ENCODE measurements around the gene MC3R.
"Not testable (repeated sequence)": the region's sequence is repeated elsewhere in the genome, so short reads cannot be mapped to it uniquely, and the experiment has no call there.

MC3R gene
- long read RNA-seq, donor 1, result 0 reads
- long read RNA-seq, donor 2, result 0 reads
- long read RNA-seq, donor 3, result 0 reads
- long read RNA-seq, donor 4, result 0 reads
- long read RNA-seq, donor 5, result 0 reads
- long read RNA-seq, donor 6, result 0 reads
- long read RNA-seq, donor 7, result 0 reads
- long read RNA-seq, donor 8, result 0 reads

GRCh38 chr20:56247954-56248782 lies at the start of gene MC3R:
Gene MC3R, plus strand, starts transcription at chr20:56248732. Its CDS starts 112 bp downstream, at chr20:56248844.
- DNase-seq, result peak; percentile 19

- DNase-seq, result no peak
Observed at GRCh38 chr20:56200456-56200855, 48.1 kb upstream of the MC3R start.

- DNase-seq, result no peak
Observed at GRCh38 chr20:56202493-56203077, 45.9 kb upstream of the MC3R start.

GRCh38 chr20:56204206-56204605 lies 44.3 kb upstream of the MC3R start:
- no peak for DNase-seq

- no peak for DNase-seq
Observed at GRCh38 chr20:56205346-56205745, 43.2 kb upstream of the MC3R start.

GRCh38 chr20:56207656-56208055 lies 40.9 kb upstream of the MC3R start:
- no peak for DNase-seq

- DNase-seq, result no peak
Observed at GRCh38 chr20:56208121-56208520, 40.4 kb upstream of the MC3R start.

GRCh38 chr20:56211051-56211450 lies 37.5 kb upstream of the MC3R start:
- no peak for DNase-seq

- no peak for DNase-seq
Observed at GRCh38 chr20:56212091-56212490, 36.4 kb upstream of the MC3R start.

- DNase-seq, result no peak
Observed at GRCh38 chr20:56213321-56213720, 35.2 kb upstream of the MC3R start.

GRCh38 chr20:56215115-56215514 lies 33.4 kb upstream of the MC3R start:
- no peak for DNase-seq

- DNase-seq, result no peak
Observed at GRCh38 chr20:56217829-56218228, 30.7 kb upstream of the MC3R start.

- DNase-seq, result not testable (repeated sequence)
Observed at GRCh38 chr20:56221186-56221585, 27.3 kb upstream of the MC3R start.

GRCh38 chr20:56222201-56222600 lies 26.3 kb upstream of the MC3R start:
- no peak for DNase-seq

GRCh38 chr20:56222945-56223344 lies 25.6 kb upstream of the MC3R start:
- no peak for DNase-seq

- no peak for DNase-seq
Observed at GRCh38 chr20:56223352-56223751, 25.2 kb upstream of the MC3R start.

GRCh38 chr20:56228021-56228420 lies 20.5 kb upstream of the MC3R start:
- DNase-seq, result no peak

- no peak for DNase-seq
Observed at GRCh38 chr20:56229812-56230211, 18.7 kb upstream of the MC3R start.

- DNase-seq, result no peak
Observed at GRCh38 chr20:56234110-56234509, 14.4 kb upstream of the MC3R start.

GRCh38 chr20:56237335-56237734 lies 11.2 kb upstream of the MC3R start:
- no peak for DNase-seq

GRCh38 chr20:56244259-56244658 lies 4.3 kb upstream of the MC3R start:
- DNase-seq, result no peak

GRCh38 chr20:56245761-56246160 lies 2.8 kb upstream of the MC3R start:
- no peak for DNase-seq

- DNase-seq, result peak; percentile 2
Observed at GRCh38 chr20:56249244-56249955, 868 bp downstream of the MC3R start.
